HG03460 (cell line): ENCODE data around the gene CLIC3.
"Not testable (repeated sequence)": the region's sequence is repeated elsewhere in the genome, so short reads cannot be mapped to it uniquely, and the experiment has no call there.

Experiments used
- ATAC-seq: cut with Tn5 transposase; IDR thresholded peaks from one replicate; pipeline ENCODE4 v1.9.1; 2021; ENCODE audit not compliant: unreplicated experiment

Gene CLIC3

GRCh38 chr9:137006116-137007003 lies 10.0 kb upstream of the CLIC3 start:
- no peak for ATAC-seq

- not testable (repeated sequence) for ATAC-seq
These were observed 7.9 kb upstream of the CLIC3 start for GRCh38 chr9:137004285-137004684.

- ATAC-seq = no peak
These were observed 6.3 kb upstream of the CLIC3 start for GRCh38 chr9:137002646-137003041.

- no peak for ATAC-seq
These were observed 5.7 kb upstream of the CLIC3 start for GRCh38 chr9:137001857-137002645.

GRCh38 chr9:137000177-137000930 lies 4.0 kb upstream of the CLIC3 start:
- ATAC-seq = peak; percentile 64

GRCh38 chr9:136997830-136998234 lies 1.5 kb upstream of the CLIC3 start:
- ATAC-seq = no peak

- ATAC-seq = no peak
These were observed 1.0 kb upstream of the CLIC3 start for GRCh38 chr9:136997371-136997770.

- no peak for ATAC-seq
These were observed 526 bp downstream of the CLIC3 start for GRCh38 chr9:136995772-136996311.

GRCh38 chr9:136995362-136995761 lies 1.0 kb downstream of the CLIC3 start:
- no peak for ATAC-seq

GRCh38 chr9:136994888-136995230 lies 1.5 kb downstream of the CLIC3 start:
- no peak for ATAC-seq

GRCh38 chr9:136994180-136994887 lies 2.0 kb downstream of the CLIC3 start:
- no peak for ATAC-seq

- no peak for ATAC-seq
These were observed 3.5 kb downstream of the CLIC3 start for GRCh38 chr9:136992819-136993369.

- ATAC-seq = peak; percentile 77
These were observed 4.2 kb downstream of the CLIC3 start, which contains the start of gene PAXX for GRCh38 chr9:136991993-136992818. Gene PAXX (plus strand): TSS chr9:136992422. CDS start chr9:136992444, 22 bp downstream.

GRCh38 chr9:136990242-136990911 lies 6.0 kb downstream of the CLIC3 start:
- ATAC-seq = no peak

GRCh38 chr9:136988872-136989271 lies 7.5 kb downstream of the CLIC3 start:
- no peak for ATAC-seq

- ATAC-seq = no peak
These were observed 10.5 kb downstream of the CLIC3 start for GRCh38 chr9:136985853-136986252.

- ATAC-seq = no peak
These were observed 11.3 kb downstream of the CLIC3 start for GRCh38 chr9:136985027-136985602.

- no peak for ATAC-seq
These were observed 11.8 kb downstream of the CLIC3 start for GRCh38 chr9:136984464-136985026.
